Neutrophil (primary cell): ENCODE measurements around the gene ERN2.

Experiments
- H3K27ac ChIP-seq: fragments of 200-600 bp; sonication (generic); 2 replicates; pipeline ENCODE4 v1.5.1; 2016; ENCODE audit warnings: mild to moderate bottlenecking, moderate library complexity
- H3K27me3 ChIP-seq: fragments of 200-600 bp; sonication (generic); 2 replicates; pipeline ENCODE4 v1.6.0; 2016; ENCODE audit warnings: mild to moderate bottlenecking
- H3K36me3 ChIP-seq: fragments of 200-600 bp; sonication (generic); 2 replicates; pipeline ENCODE4 v1.5.1; 2017
- H3K4me1 ChIP-seq, 2 experiments: fragments of 200-600 bp in 1 of 2; sonication (generic) in 1 of 2; 1 replicate in 1 of 2; 2 replicates in 1 of 2; pipeline versions ENCODE4 v1.5.1 to v1.6.1; 2013 to 2016; ENCODE audit warnings: low read depth in 1 of 2, low read length in 1 of 2, mild to moderate bottlenecking in 1 of 2, moderate library complexity in 1 of 2; ENCODE audit not compliant: control insufficient read depth in 1 of 2, insufficient read depth in 1 of 2
- H3K4me3 ChIP-seq, 2 experiments: fragments of 200-600 bp in 1 of 2; sonication (generic) in 1 of 2; 1 replicate in 1 of 2; 2 replicates in 1 of 2; pipeline ENCODE4 v1.5.1; 2013 to 2016; ENCODE audit warnings: low read depth in 1 of 2, low read length in 1 of 2, mild to moderate bottlenecking in 1 of 2, moderate library complexity in 1 of 2
- H3K9me3 ChIP-seq: fragments of 200-600 bp; sonication (generic); 2 replicates; pipeline ENCODE4 v1.5.1; 2016
- CTCF ChIP-seq: fragments of 200-600 bp; sonication (generic); IDR thresholded peaks from 2 replicates; pipeline ENCODE4 v1.5.1; 2016; ENCODE audit warnings: antibody characterized with exemption

The ERN2 gene

GRCh38 chr16:23691483-23692189 is 21.4 kb downstream of the ERN2 start:
- Histone ChIP-seq H3K27me3 (peaks cover 13% of the 10 kb centered on the region), H3K9me3 (no peaks in the 10 kb centered on the region), H3K36me3 (peaks cover 58% of the 10 kb centered on the region), H3K27ac (no peak overlapping the region), H3K4me3 (no peak overlapping the region), H3K4me1 (peaks cover 3 to 6% of the 10 kb centered on the region in 2 experiments)
- no peak for TF ChIP-seq CTCF

- H3K4me1 ChIP-seq, result peaks cover 3 to 6% of the 10 kb centered on the region in 2 experiments
- no peaks in the 10 kb centered on the region for H3K9me3 ChIP-seq
- TF ChIP-seq CTCF, result no peak
- no peak overlapping the region for H3K27ac ChIP-seq
- H3K36me3 ChIP-seq, result peaks cover 65% of the 10 kb centered on the region
- no peak overlapping the region for H3K4me3 ChIP-seq
- H3K27me3 ChIP-seq, result peaks cover 13% of the 10 kb centered on the region
Observed at GRCh38 chr16:23690771-23691482, 22.1 kb downstream of the ERN2 start.

- H3K27me3 ChIP-seq, result peaks cover 5% of the 10 kb centered on the region
- no peaks in the 10 kb centered on the region for H3K4me1 ChIP-seq
- no peak for TF ChIP-seq CTCF
- H3K9me3 ChIP-seq, result no peaks in the 10 kb centered on the region
- no peak overlapping the region for H3K4me3 ChIP-seq
- no peak overlapping the region for H3K27ac ChIP-seq
- H3K36me3 ChIP-seq, result peaks cover 75% of the 10 kb centered on the region
Observed at GRCh38 chr16:23689442-23690187, 23.4 kb downstream of the ERN2 start.

GRCh38 chr16:23687034-23687808 is 25.8 kb downstream of the ERN2 start:
- Histone ChIP-seq H3K4me3 (no peak overlapping the region), H3K27ac (no peak overlapping the region), H3K9me3 (no peaks in the 10 kb centered on the region), H3K4me1 (peaks cover under 1 to 2% of the 10 kb centered on the region in 2 experiments), H3K27me3 (no peaks in the 10 kb centered on the region), H3K36me3 (peaks cover 89% of the 10 kb centered on the region)
- TF ChIP-seq CTCF, result no peak

- H3K9me3 ChIP-seq, result no peaks in the 10 kb centered on the region
- peaks cover 68% of the 10 kb centered on the region for H3K36me3 ChIP-seq
- H3K27me3 ChIP-seq, result no peaks in the 10 kb centered on the region
- H3K4me1 ChIP-seq, result peaks cover 28 to 29% of the 10 kb centered on the region in 2 experiments
- no peak for TF ChIP-seq CTCF
- H3K4me3 ChIP-seq, result no peak overlapping the region
- no peak overlapping the region for H3K27ac ChIP-seq
Observed at GRCh38 chr16:23683487-23683886, 29.5 kb downstream of the ERN2 start.
